ENCODE measurements around the gene DNAH8. TPM values are rescaled to one million over a fixed set of nuclear protein-coding genes. Genes with fewer than 3 reads are reported as not detected.

DNAH8 gene
- total RNA-seq, 4 donors from 2014 or later, result not detected

DNA sequence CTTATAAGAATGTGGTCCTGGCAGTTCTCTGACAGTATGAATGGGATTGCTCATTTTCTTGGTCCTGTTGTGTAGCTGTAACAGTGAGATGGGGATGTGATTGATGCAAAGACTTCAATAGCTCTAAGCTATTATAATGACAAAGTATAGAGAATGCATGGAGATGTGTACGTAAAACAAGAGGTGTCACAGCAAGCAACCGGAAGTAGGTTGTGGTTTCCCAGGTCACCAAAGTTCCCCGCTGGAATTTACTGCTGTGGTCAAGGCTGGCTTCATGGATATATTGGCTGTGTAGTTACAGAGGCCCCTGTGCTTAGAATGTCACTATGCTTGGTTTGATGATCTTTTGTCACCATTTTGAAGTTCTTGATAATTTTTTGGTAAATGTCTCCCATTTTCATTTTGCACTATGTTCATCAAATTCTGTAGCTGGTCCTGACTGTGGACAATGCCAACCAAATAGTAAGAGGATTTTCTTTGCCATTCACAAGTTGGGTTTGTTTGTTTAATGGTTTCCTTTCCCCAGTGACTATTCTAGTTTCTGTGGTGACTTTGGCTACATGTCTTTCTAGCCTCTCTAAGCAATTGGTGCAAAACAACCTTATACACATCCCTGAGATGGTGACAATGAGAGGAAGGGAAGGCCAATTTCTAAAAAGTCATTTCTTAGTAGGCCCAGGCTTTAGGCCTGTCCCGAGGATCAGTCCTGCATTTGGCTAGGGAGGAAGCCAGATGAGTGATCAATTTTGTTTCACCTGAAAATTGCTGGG is 10.5 kb downstream of the DNAH8 start:
- TF ChIP-seq CTCF (IDR thresholded peaks at IDR 0.05), result no peak
- ATAC-seq (ENCODE audit: low FRiP score) (no peak), DNase-seq (ENCODE audit: low spot score) (no peak)

- TF ChIP-seq CTCF (IDR thresholded peaks at IDR 0.05), result no peak
- ATAC-seq (ENCODE audit: low FRiP score), result no peak
- no peak for DNase-seq (ENCODE audit: low spot score)
Observed at GRCh38 chr6:38728203-38728602, 13.1 kb downstream of the DNAH8 start.

DNA sequence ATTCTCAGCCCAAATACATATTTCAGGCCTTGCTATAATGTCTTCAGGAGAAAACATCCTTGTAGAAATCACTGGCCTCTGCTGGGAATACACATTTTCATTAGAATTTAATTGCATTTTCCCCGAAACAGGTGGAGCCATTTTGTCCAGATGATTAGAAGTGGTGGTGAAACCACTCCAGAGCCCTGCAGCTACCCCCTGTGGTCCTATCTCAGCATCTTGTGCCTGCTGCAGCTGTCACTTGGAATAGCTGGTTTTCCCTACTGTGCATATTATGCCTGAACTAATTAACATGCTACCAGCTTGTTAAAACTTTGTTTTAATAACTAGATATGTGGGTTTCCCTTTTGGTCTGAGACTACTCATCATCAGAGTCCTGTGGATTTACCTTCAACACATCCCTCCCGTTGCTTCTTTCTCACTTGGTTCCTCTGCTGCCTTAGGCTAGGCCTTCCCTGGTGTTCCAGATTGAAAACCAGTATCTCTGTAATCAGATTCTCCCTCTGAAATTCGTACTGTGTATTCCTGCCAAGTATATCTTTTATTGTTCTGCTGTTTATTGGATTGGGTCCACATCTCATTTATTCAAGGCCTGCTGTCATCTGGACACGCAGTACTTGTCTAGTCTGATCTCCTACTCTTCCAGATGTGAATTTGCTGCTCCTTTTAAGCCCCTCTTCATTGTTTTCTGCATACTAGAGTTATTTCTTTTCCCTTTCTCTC is 15.2 kb downstream of the DNAH8 start:
- DNase-seq (ENCODE audit: low spot score) (no peak), ATAC-seq (ENCODE audit: low FRiP score) (no peak)
- TF ChIP-seq CTCF (IDR thresholded peaks at IDR 0.05), result no peak

GRCh38 chr6:38736951-38737350 is 21.8 kb downstream of the DNAH8 start:
- no peak for TF ChIP-seq CTCF (IDR thresholded peaks at IDR 0.05)
- DNase-seq (ENCODE audit: low spot score), result no peak
- ATAC-seq (ENCODE audit: low FRiP score), result no peak

DNA sequence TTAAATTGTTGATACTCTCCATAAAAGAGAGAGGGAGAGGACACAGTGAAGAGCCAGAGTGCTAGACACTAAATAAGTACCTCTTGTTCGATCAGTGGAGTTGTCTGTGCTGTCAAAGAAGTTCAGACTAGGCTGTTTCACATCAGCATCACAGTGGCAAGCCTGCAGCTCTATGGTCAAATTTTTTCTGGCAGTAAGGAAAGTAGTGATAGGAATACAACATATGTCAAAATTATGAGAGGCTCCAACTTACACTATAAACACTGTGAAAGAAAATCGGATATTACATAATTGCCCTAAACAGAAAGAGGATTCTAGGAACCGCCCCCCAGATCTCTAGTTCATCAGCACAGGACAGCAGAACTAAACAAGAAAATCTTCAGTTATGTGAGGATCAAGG is 23.1 kb downstream of the DNAH8 start:
- DNase-seq (ENCODE audit: low spot score) (no peak), ATAC-seq (ENCODE audit: low FRiP score) (no peak)
- no peak for TF ChIP-seq CTCF (IDR thresholded peaks at IDR 0.05)

DNA sequence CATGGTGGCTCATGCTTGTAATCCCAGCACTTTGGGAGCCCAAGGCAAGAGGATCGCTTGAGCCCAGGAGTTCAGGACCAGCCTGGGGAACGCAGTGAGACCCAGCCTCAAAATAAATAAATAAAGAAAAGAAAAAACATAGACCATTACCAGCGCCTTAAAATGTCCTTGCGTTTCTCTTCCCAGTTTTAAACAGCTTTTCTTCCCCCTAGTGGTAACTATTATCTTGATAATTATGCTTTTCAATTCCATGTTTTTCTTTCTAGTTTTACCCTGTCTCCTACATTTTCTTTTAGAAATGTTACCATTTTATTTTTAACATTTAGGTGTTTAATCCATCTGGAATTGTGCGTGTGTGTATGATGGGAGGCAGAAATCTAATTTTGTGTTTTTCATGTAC is 24.4 kb downstream of the DNAH8 start:
- DNase-seq (ENCODE audit: low spot score), result no peak
- TF ChIP-seq CTCF (IDR thresholded peaks at IDR 0.05), result no peak
- no peak for ATAC-seq (ENCODE audit: low FRiP score)

DNA sequence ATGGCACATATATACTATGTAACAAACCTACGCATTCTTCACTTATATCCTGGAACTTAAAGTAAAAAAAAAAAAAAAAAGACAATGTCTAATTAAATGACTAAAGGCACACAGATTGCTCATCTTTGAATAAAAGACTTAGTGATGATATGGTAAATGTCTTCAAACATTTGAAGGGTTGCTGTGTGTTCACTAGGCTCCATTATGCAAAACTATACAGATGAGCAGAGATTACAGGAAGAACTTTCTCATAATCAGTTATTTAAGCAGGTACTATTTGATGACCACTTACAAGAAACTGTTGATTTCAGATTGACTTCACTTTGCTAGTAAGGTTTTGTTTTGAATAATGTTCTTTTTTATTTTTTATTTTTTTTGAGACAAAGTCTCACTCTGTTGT is 34.4 kb downstream of the DNAH8 start:
- ATAC-seq (ENCODE audit: low FRiP score) (no peak), DNase-seq (ENCODE audit: low spot score) (no peak)
- TF ChIP-seq CTCF (IDR thresholded peaks at IDR 0.05), result no peak

All from omental fat pad (tissue), 4 donors.